ENCODE data around the gene ONECUT3. TPM values are rescaled to one million over a fixed set of nuclear protein-coding genes. Genes with fewer than 3 reads are reported as not detected.

Gene ONECUT3
- total and polyA plus RNA-seq, 12 donors, result under 0.01 TPM; not detected in 11

DNA sequence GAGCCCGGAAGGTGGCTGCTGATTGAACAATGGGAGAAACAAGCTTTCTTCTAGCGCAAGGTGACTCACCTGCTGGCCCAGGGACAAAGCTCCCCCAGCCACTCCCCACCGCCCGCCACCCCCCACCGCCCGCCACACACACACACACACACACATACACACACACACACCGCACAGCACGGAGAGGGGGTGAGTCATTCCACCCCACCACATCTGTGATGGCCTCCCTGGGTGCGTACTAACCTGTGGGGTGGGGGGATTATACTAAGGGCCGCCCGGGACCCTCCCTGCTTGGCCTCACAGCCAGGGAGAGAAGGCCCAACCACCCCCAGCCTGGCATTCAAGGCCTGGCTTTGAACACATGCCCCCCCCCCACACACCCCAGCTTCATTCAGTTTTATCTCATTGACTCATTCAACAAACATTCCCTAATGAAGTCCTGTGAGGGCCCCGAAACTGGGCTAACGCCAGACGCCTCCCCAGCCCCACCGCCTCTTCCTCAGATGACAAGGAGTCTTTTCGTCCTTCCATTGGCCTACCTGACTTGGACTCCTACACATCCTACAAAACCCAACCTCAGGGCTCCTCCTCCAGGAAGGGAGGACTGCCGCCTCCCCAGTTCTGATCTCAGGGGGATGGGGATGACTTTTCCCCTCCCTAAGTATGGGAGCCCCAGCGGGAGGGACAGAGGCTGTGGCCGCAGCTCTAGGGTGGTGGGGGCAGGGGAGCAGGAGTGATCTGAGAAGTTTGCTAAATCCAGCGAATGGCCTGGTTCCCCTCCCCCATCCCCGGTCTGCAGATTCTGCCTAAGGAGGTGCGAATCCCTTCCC, 5.8 kb upstream of the ONECUT3 start:
- TF ChIP-seq CTCF (IDR thresholded peaks at IDR 0.05) (no peak), POLR2A (IDR thresholded peaks at IDR 0.05) (no peak)
- no peaks in the 10 kb centered on the region for H3K36me3 ChIP-seq (replicated peaks in 1 of 2)
- no peaks in the 10 kb centered on the region for H3K9me3 ChIP-seq (replicated peaks in 1 of 3)
- H3K27ac ChIP-seq, result no peak overlapping the region
- H3K4me3 ChIP-seq, result no peak overlapping the region
- DNase-seq, result peak in 5 of 7 donors; percentile 16 to 55 (median 28)
- intact Hi-C loops (cut with DNase I), result no loop called here
- peaks cover 85% of the 10 kb centered on the region for H3K27me3 ChIP-seq
- WGBS, 4 donors, result 0 to 6% (median 4%) methylated on average over 10 to 22 of the region's 22 CpGs
- peaks cover 0 to 12% of the 10 kb centered on the region in 2 donors for H3K4me1 ChIP-seq (replicated peaks in 1 of 2)

GRCh38 chr19:1748115-1748872, 5.0 kb upstream of the ONECUT3 start:
- no peaks in the 10 kb centered on the region for H3K9me3 ChIP-seq (replicated peaks in 1 of 3)
- peaks cover 84% of the 10 kb centered on the region for H3K27me3 ChIP-seq
- H3K4me1 ChIP-seq (replicated peaks in 1 of 2), result peaks cover 0 to 12% of the 10 kb centered on the region in 2 donors
- DNase-seq, result no peak
- no peaks in the 10 kb centered on the region for H3K36me3 ChIP-seq (replicated peaks in 1 of 2)
- TF ChIP-seq POLR2A (IDR thresholded peaks at IDR 0.05) (no peak), CTCF (IDR thresholded peaks at IDR 0.05) (no peak)
- H3K27ac ChIP-seq, result no peak overlapping the region
- intact Hi-C loops (cut with DNase I), result no loop called here
- WGBS, 4 donors, result 0 to 3% (median 1%) methylated on average over 3 to 61 of the region's 61 CpGs
- H3K4me3 ChIP-seq, result no peak overlapping the region

DNA sequence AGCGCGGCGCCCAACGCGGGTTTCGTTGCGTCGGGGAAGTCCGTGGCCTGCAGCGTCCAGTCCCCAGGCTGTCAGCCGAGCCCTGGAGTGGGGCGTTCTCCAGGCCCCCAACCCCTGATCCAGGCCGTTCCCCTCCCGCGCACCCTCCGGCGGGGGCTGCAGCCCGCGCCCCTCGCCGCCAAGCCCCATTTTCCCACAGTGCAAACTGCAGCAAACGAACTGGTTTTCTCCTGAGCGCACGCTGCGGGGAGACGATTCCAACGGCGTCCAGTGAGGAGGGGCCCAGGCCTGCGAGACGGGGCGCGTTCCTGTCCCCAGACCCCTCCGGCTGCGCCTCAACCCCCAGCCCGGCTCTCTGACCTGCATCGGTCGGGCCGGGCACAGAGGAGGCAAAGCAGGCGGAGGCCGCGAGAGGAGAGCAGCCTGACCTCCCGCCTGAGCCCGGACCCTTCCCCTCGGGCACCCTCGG, 4.4 kb upstream of the ONECUT3 start:
- peaks cover 83% of the 10 kb centered on the region for H3K27me3 ChIP-seq
- TF ChIP-seq CTCF (IDR thresholded peaks at IDR 0.05) (no peak), POLR2A (IDR thresholded peaks at IDR 0.05) (no peak)

More for the DNA sequence above, 4.4 kb upstream of the ONECUT3 start:
- no peak for DNase-seq
- Histone ChIP-seq H3K36me3 (replicated peaks in 1 of 2) (no peaks in the 10 kb centered on the region), H3K4me1 (replicated peaks in 1 of 2) (peaks cover 0 to 12% of the 10 kb centered on the region in 2 donors), H3K27ac (no peak overlapping the region), H3K4me3 (no peak overlapping the region), H3K9me3 (replicated peaks in 1 of 3) (no peaks in the 10 kb centered on the region)
- WGBS, 4 donors, result 0 to 10% (median 3%) methylated on average over 2 to 45 of the region's 45 CpGs
- intact Hi-C loops (cut with DNase I), result no loop called here

All from adrenal gland (tissue), 12 donors.